ENCODE data around the gene CD58.

DNA sequence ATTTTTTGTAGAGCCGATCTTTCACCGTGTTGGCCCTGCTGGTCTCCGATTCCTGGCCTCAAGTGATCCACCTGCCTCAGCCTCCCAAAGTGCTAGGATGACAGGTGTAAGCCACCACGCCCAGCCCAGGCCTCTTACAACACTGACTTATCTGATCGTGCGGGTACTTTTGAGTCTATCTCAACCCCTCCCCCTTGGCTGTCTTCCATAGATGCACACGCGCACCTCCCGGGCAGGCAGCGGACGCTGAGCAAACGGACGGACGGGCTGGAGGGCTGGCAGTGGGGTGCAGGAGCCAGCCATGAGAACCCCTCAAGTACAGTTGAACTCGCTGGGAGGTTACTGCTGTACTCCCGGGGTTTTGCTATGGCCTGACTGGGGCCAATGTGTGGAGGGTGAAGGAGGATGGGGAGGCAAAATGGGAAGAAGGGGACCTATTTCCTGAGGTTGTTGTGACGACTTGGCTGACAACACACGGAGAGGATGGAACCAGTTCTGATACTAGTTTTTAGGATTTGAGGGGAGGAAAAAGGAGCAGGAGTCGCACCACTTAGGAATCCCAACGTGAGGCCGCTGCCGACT lies 959 bp downstream of the CD58 start:
- TF ChIP-seq, protein P1, sequence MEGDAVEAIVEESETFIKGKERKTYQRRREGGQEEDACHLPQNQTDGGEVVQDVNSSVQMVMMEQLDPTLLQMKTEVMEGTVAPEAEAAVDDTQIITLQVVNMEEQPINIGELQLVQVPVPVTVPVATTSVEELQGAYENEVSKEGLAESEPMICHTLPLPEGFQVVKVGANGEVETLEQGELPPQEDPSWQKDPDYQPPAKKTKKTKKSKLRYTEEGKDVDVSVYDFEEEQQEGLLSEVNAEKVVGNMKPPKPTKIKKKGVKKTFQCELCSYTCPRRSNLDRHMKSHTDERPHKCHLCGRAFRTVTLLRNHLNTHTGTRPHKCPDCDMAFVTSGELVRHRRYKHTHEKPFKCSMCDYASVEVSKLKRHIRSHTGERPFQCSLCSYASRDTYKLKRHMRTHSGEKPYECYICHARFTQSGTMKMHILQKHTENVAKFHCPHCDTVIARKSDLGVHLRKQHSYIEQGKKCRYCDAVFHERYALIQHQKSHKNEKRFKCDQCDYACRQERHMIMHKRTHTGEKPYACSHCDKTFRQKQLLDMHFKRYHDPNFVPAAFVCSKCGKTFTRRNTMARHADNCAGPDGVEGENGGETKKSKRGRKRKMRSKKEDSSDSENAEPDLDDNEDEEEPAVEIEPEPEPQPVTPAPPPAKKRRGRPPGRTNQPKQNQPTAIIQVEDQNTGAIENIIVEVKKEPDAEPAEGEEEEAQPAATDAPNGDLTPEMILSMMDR (IDR thresholded peaks at IDR 0.05; ENCODE audit: low read depth, low read length, missing input control), result no peak
- TF ChIP-seq YY1 (IDR thresholded peaks at IDR 0.05) (no peak), REST (IDR thresholded peaks at IDR 0.05) (no peak), NR2F2 (IDR thresholded peaks at IDR 0.05) (no peak), RAD21 (IDR thresholded peaks at IDR 0.05) (no peak), JUND (IDR thresholded peaks at IDR 0.05) (no peak), TAF1 (conservative IDR thresholded peaks at IDR 0.05) (no peak), FOXA1 (IDR thresholded peaks at IDR 0.05) (no peak)
